C4-2B (cell line): ENCODE data around the gene INSR.
"Not testable (repeated sequence)": the region's sequence is repeated elsewhere in the genome, so short reads cannot be mapped to it uniquely, and the experiment has no call there.

ENCODE experiments used
- H3K27ac ChIP-seq: fragments of 450-650 bp; 2 replicates; pipeline ENCODE4 v1.5.1; 2017
- CTCF ChIP-seq: fragments of 450-650 bp; conservative IDR thresholded peaks from 2 replicates; pipeline ENCODE4 v1.5.1; 2017; ENCODE audit warnings: mild to moderate bottlenecking
- ZFX ChIP-seq: fragments of 450-650 bp; IDR thresholded peaks from 2 replicates; pipeline ENCODE4 v1.6.1; 2017

INSR gene

GRCh38 chr19:7242601-7243258 lies 51.5 kb downstream of the INSR start:
- TF ChIP-seq ZFX (no peak), CTCF (no peak)
- no peak overlapping the region for H3K27ac ChIP-seq

GRCh38 chr19:7238051-7238450 lies 56.2 kb downstream of the INSR start:
- H3K27ac ChIP-seq, result no peak overlapping the region
- TF ChIP-seq ZFX (no peak), CTCF (no peak)

GRCh38 chr19:7236153-7236552 lies 58.1 kb downstream of the INSR start:
- TF ChIP-seq CTCF (no peak), ZFX (no peak)
- no peak overlapping the region for H3K27ac ChIP-seq

- H3K27ac ChIP-seq, result no peak overlapping the region
- no peak for TF ChIP-seq CTCF
- TF ChIP-seq ZFX, result no peak
These were observed 63.4 kb downstream of the INSR start for GRCh38 chr19:7230826-7231225.

- TF ChIP-seq CTCF, result no peak
- no peak for TF ChIP-seq ZFX
- H3K27ac ChIP-seq, result no peak overlapping the region
These were observed 64.5 kb downstream of the INSR start for GRCh38 chr19:7229735-7230134.

DNA sequence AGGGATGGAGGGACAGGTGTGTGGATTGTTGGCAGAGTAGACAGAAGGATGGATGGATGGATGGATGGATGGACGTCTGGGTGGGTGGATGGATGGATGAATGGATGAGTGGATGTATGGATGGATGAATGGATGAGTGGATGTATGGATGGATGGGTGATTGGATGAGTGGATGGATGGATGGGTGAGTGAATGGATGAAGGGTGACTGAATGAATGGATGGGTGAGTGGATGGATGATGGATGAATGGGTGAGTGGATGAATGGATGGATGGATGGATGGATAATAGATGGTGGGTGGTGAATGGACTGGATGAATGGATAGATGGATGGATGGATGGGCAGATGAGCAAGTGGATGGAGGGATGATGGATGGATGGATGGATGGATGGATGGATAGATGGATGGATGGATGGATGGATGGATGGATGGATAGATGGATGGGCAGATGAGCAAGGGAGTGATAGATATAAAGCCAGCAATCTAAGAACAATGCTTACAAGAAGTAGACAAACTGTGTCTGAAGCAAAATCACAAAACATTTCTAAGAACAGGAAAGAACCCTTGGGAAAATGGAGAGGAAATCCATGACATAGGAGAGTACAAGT lies 65.2 kb downstream of the INSR start:
- TF ChIP-seq CTCF, result no peak
- TF ChIP-seq ZFX, result no peak

DNA sequence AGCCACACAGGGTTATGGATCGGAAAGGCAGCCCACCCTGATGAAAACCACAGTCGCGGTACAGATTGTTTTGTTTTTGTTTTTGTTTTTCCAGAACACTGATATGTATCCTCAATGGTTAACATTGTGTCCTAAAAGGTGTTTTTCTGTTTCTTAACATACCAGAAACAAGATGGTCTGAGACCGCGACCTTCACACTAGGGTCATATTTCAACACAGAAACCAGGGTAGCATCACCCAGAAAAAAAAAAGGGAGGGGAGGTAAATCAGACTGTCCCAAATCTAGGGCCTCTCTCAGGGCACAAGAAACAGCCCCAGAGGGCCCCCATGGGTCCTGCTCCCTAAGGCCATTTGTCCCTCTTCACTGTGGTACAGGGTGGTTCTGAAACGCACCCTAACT lies 66.5 kb downstream of the INSR start:
- no peak overlapping the region for H3K27ac ChIP-seq
- TF ChIP-seq ZFX, result no peak
- TF ChIP-seq CTCF, result no peak

More for the DNA sequence above, 65.2 kb downstream of the INSR start:
- H3K27ac ChIP-seq, result no peak overlapping the region

DNA sequence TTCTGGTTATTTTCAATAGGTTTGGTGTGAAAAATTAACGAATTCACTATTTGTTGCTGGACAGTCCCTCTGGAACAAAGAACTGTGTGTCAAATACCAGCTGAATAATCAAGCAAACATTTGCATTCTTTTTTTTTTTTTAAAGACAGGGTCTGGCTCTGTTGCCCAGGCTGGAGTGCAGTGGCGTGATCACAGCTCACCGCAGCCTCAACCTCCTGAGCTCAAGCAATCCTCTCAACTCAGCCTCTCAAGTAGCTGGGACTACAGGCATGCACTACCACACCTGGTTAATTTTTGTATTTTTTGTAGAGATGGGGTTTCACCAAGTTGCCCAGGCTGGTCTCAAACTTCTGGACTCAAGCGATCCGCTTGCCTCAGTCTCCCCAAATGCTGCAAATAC lies 67.1 kb downstream of the INSR start:
- not testable (repeated sequence) for H3K27ac ChIP-seq
